ENCODE results near the gene NABP2.

Gene NABP2

DNA sequence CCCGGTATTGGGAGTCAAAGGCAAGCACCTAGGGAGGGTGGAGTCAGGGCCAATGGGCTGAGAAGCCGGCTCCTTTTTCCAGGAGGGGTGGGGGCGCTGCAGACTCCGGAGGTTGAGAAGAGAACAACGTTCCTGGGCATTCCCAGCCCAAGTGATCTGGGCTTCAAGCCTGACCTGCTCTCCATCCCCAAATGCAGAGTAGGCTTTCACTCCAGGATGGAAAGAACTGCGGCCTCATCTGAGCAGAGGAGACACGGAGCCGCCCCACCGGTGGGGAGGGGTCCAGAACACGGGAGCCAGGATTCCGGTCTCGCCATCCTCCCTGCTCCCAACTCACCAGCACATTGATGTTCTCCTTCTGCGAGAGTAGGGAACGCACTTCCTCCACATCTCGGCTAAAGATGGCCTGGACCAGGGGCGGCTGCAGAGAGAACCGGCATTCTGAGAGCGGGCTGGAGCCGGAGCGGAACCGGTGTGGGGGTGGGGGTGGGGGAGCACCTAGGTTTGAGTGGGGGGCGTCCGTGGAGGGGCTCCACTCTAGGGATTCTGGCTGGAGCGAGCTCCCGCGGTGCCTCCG is 33.4 kb downstream of the NABP2 start:
- Histone ChIP-seq H3K27me3 (ENCODE audit: insufficient read depth, low read length) (no peaks in the 10 kb centered on the region), H3K14ac (ENCODE audit: low read length) (peak overlapping the region; percentile 97), H3K4me3 (ENCODE audit: low read depth, low read length) (peak overlapping the region; percentile 96), H4K12ac (ENCODE audit: low read depth, low read length) (peak overlapping the region; percentile 79), H4K91ac (ENCODE audit: low read depth, low read length) (peak overlapping the region; percentile 79), H2BK12ac (ENCODE audit: low read length) (no peak overlapping the region), H2BK5ac (ENCODE audit: low read depth, low read length, poor library complexity) (peak overlapping the region; percentile 78), H3K23ac (ENCODE audit: low read length) (no peak overlapping the region), H3K27ac (ENCODE audit: low read depth, low read length) (peak overlapping the region; percentile 48), H3K36me3 (ENCODE audit: control insufficient read depth in 1 of 2, insufficient read depth in 2 of 2, low read length in 2 of 2) (peaks cover 34 to 39% of the 10 kb centered on the region in 2 experiments), H2AFZ (ENCODE audit: insufficient read depth, low read length, poor library complexity) (peak overlapping the region; percentile 96), H2AK5ac (ENCODE audit: low read length) (peak overlapping the region; percentile 71), H4K8ac (ENCODE audit: low read depth, low read length) (peak overlapping the region; percentile 90), H2BK120ac (ENCODE audit: insufficient read depth, low read length, poor library complexity) (peak overlapping the region; percentile 52), H3K9ac (ENCODE audit: low read length) (peak overlapping the region; percentile 86), H3K9me3 (ENCODE audit: insufficient read depth, low read depth, low read length) (no peaks in the 10 kb centered on the region), H3K79me1 (ENCODE audit: low read length) (peaks cover 12% of the 10 kb centered on the region), H3K18ac (ENCODE audit: low read length) (peak overlapping the region; percentile 97), H3K4ac (ENCODE audit: low read depth, low read length) (peak overlapping the region; percentile 68), H3K79me2 (ENCODE audit: control insufficient read depth, insufficient read depth, low read length, poor library complexity) (peaks cover 11% of the 10 kb centered on the region), H3K4me2 (ENCODE audit: low read length) (peak overlapping the region; percentile 91), H3K4me1 (ENCODE audit: control insufficient read depth in 1 of 2, insufficient read depth in 2 of 2, low read length in 2 of 2) (peaks cover 8 to 9% of the 10 kb centered on the region in 2 experiments)
- peak in 1 of 2 donors; percentile 26 for DNase-seq
- WGBS (ENCODE audit: extremely low coverage, insufficient coverage, insufficient read length) = no CpG with 5 or more reads among the region's 27 CpGs

DNA sequence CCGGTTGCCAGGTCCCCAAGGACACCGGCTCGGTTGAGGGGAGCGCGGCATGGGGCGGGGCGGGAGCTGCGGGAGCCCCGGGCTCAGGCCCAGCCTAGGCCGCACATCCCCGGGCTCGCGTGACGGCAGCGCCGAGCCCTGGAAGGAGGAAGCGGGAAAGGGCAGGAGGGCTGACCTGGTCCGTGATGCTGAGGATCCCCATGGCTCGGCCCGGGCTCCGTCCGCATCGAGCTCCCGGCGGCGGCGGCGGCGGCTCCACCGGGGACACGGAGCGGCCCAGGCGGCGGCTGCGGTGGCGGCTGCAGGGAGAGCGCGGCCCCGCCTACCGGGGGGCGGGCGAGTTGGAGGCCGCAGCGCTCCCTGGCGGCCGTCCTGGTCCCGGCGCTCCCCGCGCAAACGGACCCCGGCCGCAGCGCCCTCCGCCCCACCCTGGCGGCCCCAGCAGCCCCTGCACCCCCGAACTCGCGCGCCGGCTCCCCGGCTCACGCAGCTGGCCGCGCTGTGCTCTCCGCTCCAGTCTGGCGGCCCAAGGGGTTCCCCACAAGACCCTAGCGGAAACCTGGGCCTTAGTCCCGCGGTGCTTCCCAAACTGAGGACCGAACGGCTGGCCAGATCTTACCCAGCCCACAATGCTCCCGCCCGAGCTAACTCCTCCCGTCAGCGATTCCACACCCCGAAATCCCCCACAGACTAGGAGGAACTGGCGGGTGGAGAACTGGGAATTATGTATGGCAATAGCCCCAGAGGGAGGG is 34.1 kb downstream of the NABP2 start, which contains the start of gene ANKRD52:
Gene ANKRD52, minus strand, starts transcription at position 317 of the 752 bp plus-strand sequence. Its CDS starts 115 bp downstream, at position 202.
- DNase-seq = peak; percentile 44 to 82
- Histone ChIP-seq H2BK12ac (ENCODE audit: low read length) (no peak within 1 kb of the TSS), H2AK5ac (ENCODE audit: low read length) (peak within 1 kb of the TSS; percentile 71), H3K36me3 (ENCODE audit: control insufficient read depth in 1 of 2, insufficient read depth in 2 of 2, low read length in 2 of 2) (peaks cover 28 to 33% of the 10 kb centered on the region in 2 experiments), H3K14ac (ENCODE audit: low read length) (peak within 1 kb of the TSS; percentile 97), H3K23ac (ENCODE audit: low read length) (no peak within 1 kb of the TSS), H3K4me1 (ENCODE audit: control insufficient read depth in 1 of 2, insufficient read depth in 2 of 2, low read length in 2 of 2) (peaks cover 8 to 9% of the 10 kb centered on the region in 2 experiments), H3K27me3 (ENCODE audit: insufficient read depth, low read length) (no peaks in the 10 kb centered on the region), H3K9ac (ENCODE audit: low read length) (peak within 1 kb of the TSS; percentile 98), H4K91ac (ENCODE audit: low read depth, low read length) (peak within 1 kb of the TSS; percentile 87), H2BK5ac (ENCODE audit: low read depth, low read length, poor library complexity) (peak within 1 kb of the TSS; percentile 78), H3K79me1 (ENCODE audit: low read length) (peaks cover 12% of the 10 kb centered on the region), H3K79me2 (ENCODE audit: control insufficient read depth, insufficient read depth, low read length, poor library complexity) (peaks cover 11% of the 10 kb centered on the region), H4K12ac (ENCODE audit: low read depth, low read length) (peak within 1 kb of the TSS; percentile 96), H2AFZ (ENCODE audit: insufficient read depth, low read length, poor library complexity) (peak within 1 kb of the TSS; percentile 96), H2BK120ac (ENCODE audit: insufficient read depth, low read length, poor library complexity) (peak within 1 kb of the TSS; percentile 65), H4K8ac (ENCODE audit: low read depth, low read length) (peak within 1 kb of the TSS; percentile 90), H3K9me3 (ENCODE audit: insufficient read depth, low read depth, low read length) (no peaks in the 10 kb centered on the region), H3K18ac (ENCODE audit: low read length) (peak within 1 kb of the TSS; percentile 97), H3K4me2 (ENCODE audit: low read length) (peak within 1 kb of the TSS; percentile 91), H3K4me3 (ENCODE audit: low read depth, low read length) (peak within 1 kb of the TSS; percentile 96), H3K4ac (ENCODE audit: low read depth, low read length) (peak within 1 kb of the TSS; percentile 68), H3K27ac (ENCODE audit: low read depth, low read length) (peak within 1 kb of the TSS; percentile 48)
- no CpG with 5 or more reads among the region's 78 CpGs for WGBS (ENCODE audit: extremely low coverage, insufficient coverage, insufficient read length)

DNA sequence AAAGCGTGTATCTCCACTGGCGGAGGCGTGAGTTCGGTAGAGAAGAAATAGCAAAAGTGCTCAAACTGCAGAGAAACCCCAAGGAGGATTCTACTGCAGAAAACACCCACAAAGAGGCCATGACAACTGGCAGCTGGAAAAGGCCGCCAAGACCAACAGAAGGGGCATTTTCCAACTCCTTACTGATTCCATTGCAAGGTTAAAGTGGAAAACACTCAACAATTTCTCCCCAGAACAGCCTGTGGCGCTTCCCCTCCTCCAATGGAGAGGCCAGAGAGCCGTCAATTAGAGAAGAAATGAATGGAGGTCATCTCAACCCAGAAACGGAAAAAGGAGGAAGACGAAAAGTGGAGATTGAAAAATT is 34.7 kb downstream of the NABP2 start:
- Histone ChIP-seq H3K36me3 (ENCODE audit: control insufficient read depth in 1 of 2, insufficient read depth in 2 of 2, low read length in 2 of 2) (peaks cover 23 to 27% of the 10 kb centered on the region in 2 experiments), H2BK12ac (ENCODE audit: low read length) (no peak overlapping the region), H4K8ac (ENCODE audit: low read depth, low read length) (peak overlapping the region; percentile 90), H3K4me3 (ENCODE audit: low read depth, low read length) (peak overlapping the region; percentile 85), H3K79me2 (ENCODE audit: control insufficient read depth, insufficient read depth, low read length, poor library complexity) (peaks cover 11% of the 10 kb centered on the region), H4K12ac (ENCODE audit: low read depth, low read length) (peak overlapping the region; percentile 96), H3K27me3 (ENCODE audit: insufficient read depth, low read length) (no peaks in the 10 kb centered on the region), H3K18ac (ENCODE audit: low read length) (no peak overlapping the region), H3K4me1 (ENCODE audit: control insufficient read depth in 1 of 2, insufficient read depth in 2 of 2, low read length in 2 of 2) (peaks cover 8 to 9% of the 10 kb centered on the region in 2 experiments), H3K14ac (ENCODE audit: low read length) (peak overlapping the region; percentile 76), H2AK5ac (ENCODE audit: low read length) (no peak overlapping the region), H3K9ac (ENCODE audit: low read length) (peak overlapping the region; percentile 98), H2BK5ac (ENCODE audit: low read depth, low read length, poor library complexity) (no peak overlapping the region), H4K91ac (ENCODE audit: low read depth, low read length) (peak overlapping the region; percentile 87), H3K9me3 (ENCODE audit: insufficient read depth, low read depth, low read length) (no peaks in the 10 kb centered on the region), H3K27ac (ENCODE audit: low read depth, low read length) (no peak overlapping the region), H3K4ac (ENCODE audit: low read depth, low read length) (peak overlapping the region; percentile 22), H2AFZ (ENCODE audit: insufficient read depth, low read length, poor library complexity) (peak overlapping the region; percentile 69), H3K23ac (ENCODE audit: low read length) (no peak overlapping the region), H3K4me2 (ENCODE audit: low read length) (peak overlapping the region; percentile 91), H2BK120ac (ENCODE audit: insufficient read depth, low read length, poor library complexity) (no peak overlapping the region), H3K79me1 (ENCODE audit: low read length) (peaks cover 12% of the 10 kb centered on the region)
- no CpG with 5 or more reads among the region's 9 CpGs for WGBS (ENCODE audit: extremely low coverage, insufficient coverage, insufficient read length)
- no peak for DNase-seq

DNA sequence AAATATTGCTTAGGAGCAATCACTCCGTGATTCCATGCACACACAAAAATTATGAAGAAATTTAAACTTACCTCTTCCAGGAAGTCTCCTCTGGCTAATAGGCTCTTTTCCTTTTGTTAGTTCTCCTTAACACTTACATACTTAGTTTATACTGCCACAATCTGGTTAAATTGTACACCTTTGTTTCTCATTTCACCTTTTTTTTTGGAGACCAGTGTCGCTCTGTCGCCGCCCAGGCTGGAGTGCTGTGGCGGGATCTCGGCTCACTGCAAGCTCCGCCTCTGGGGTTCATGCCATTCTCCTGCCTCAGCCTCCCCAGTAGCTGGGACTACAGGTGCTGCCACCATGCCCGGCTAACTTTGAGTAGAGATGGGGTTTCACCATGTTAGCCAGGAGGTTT is 36.2 kb downstream of the NABP2 start:
- Histone ChIP-seq H3K4ac (ENCODE audit: low read depth, low read length) (no peak overlapping the region), H3K4me2 (ENCODE audit: low read length) (no peak overlapping the region), H3K27ac (ENCODE audit: low read depth, low read length) (no peak overlapping the region), H3K9ac (ENCODE audit: low read length) (no peak overlapping the region), H2AFZ (ENCODE audit: insufficient read depth, low read length, poor library complexity) (no peak overlapping the region), H3K18ac (ENCODE audit: low read length) (no peak overlapping the region), H3K36me3 (ENCODE audit: control insufficient read depth in 1 of 2, insufficient read depth in 2 of 2, low read length in 2 of 2) (peaks cover 11 to 14% of the 10 kb centered on the region in 2 experiments), H3K27me3 (ENCODE audit: insufficient read depth, low read length) (no peaks in the 10 kb centered on the region), H2AK5ac (ENCODE audit: low read length) (no peak overlapping the region), H2BK12ac (ENCODE audit: low read length) (no peak overlapping the region), H3K4me3 (ENCODE audit: low read depth, low read length) (no peak overlapping the region), H3K79me2 (ENCODE audit: control insufficient read depth, insufficient read depth, low read length, poor library complexity) (peaks cover 11% of the 10 kb centered on the region), H3K23ac (ENCODE audit: low read length) (no peak overlapping the region), H4K8ac (ENCODE audit: low read depth, low read length) (no peak overlapping the region), H3K9me3 (ENCODE audit: insufficient read depth, low read depth, low read length) (no peaks in the 10 kb centered on the region), H3K4me1 (ENCODE audit: control insufficient read depth in 1 of 2, insufficient read depth in 2 of 2, low read length in 2 of 2) (peaks cover 8 to 9% of the 10 kb centered on the region in 2 experiments), H3K79me1 (ENCODE audit: low read length) (peaks cover 12% of the 10 kb centered on the region), H4K12ac (ENCODE audit: low read depth, low read length) (no peak overlapping the region), H3K14ac (ENCODE audit: low read length) (no peak overlapping the region), H4K91ac (ENCODE audit: low read depth, low read length) (no peak overlapping the region), H2BK120ac (ENCODE audit: insufficient read depth, low read length, poor library complexity) (no peak overlapping the region), H2BK5ac (ENCODE audit: low read depth, low read length, poor library complexity) (no peak overlapping the region)
- WGBS (ENCODE audit: extremely low coverage, insufficient coverage, insufficient read length) = no CpG with 5 or more reads among the region's 8 CpGs
- DNase-seq = no peak
